ENCODE results near the gene CPA4. TPM values are rescaled to one million over a fixed set of nuclear protein-coding genes. Genes with fewer than 3 reads are reported as not detected.
A peak's percentile ranks its signal among the peaks of the same experiment; 100 is the strongest.

Gene CPA4
- total and polyA plus RNA-seq, 2 of the 13 experiments (the other 11 are each of a cell fraction or from before 2014, with no cell fraction given) = 0.20 to 0.22 TPM

GRCh38 chr7:130303982-130304381 is 11.0 kb downstream of the CPA4 start (continued):
- TF ChIP-seq KDM1A (CRISPR knock-in tag; IDR thresholded peaks at IDR 0.05) = peak; percentile 59; the same call in 1 of the 2 replicates
- 0 out of 2 replicates have a peak, but pooled peaks have one; percentile 31 for TF ChIP-seq SMAD3 (CRISPR knock-in tag; IDR thresholded peaks at IDR 0.05)
- peak; percentile 68 for TF ChIP-seq CEBPB (IDR thresholded peaks at IDR 0.05; ENCODE audit: borderline replicate concordance, low read depth, low read length)
- no peak for TF ChIP-seq ZNF720 (CRISPR knock-in tag; IDR thresholded peaks at IDR 0.05)

GRCh38 chr7:130304878-130305277 is 11.9 kb downstream of the CPA4 start:
- BruUV-seq (replicated peaks) = no TSS peak
- TF ChIP-seq FOXA3 (CRISPR knock-in tag; IDR thresholded peaks at IDR 0.05) (no peak), CC2D1A (CRISPR knock-in tag; IDR thresholded peaks at IDR 0.05) (no peak)
- ATAC-seq = no peak
- DNase-seq (ENCODE audit: low spot score) = no peak
- Histone ChIP-seq H3K4me1 (ENCODE audit: insufficient read depth, low read length) (peaks cover 7% of the 10 kb centered on the region), H3K27ac (ENCODE audit: extremely low read length, insufficient read depth, low read length) (no peak overlapping the region), H3K4me3 (replicated peaks in 1 of 3; ENCODE audit: insufficient read depth in 1 of 3, low read depth in 2 of 3, low read length in 3 of 3) (no peak overlapping the region), H3K9me3 (ENCODE audit: low read length) (no peaks in the 10 kb centered on the region), H3K79me2 (ENCODE audit: insufficient read depth, low read length) (no peaks in the 10 kb centered on the region), H3K36me3 (replicated peaks in 1 of 2; ENCODE audit: control insufficient read depth in 1 of 2, insufficient read depth in 2 of 2, low read length in 2 of 2) (no peaks in the 10 kb centered on the region), H3K9ac (ENCODE audit: insufficient read depth, low read depth, low read length) (no peak overlapping the region), H4K20me1 (ENCODE audit: insufficient read depth, low read length) (no peaks in the 10 kb centered on the region), H3K27me3 (ENCODE audit: control insufficient read depth in 1 of 2, insufficient read depth in 2 of 2, low read length in 2 of 2) (peaks cover 1 to 17% of the 10 kb centered on the region in 2 experiments; a peak in 3 of 5 replicates), H3K4me2 (ENCODE audit: low read depth, low read length) (no peak overlapping the region), H2AFZ (ENCODE audit: low read length) (no peak overlapping the region)
- FAIRE-seq = no peak
- intact Hi-C loops (cut with micrococcal nuclease; ENCODE audit: unreplicated experiment) (no loop called here), in situ Hi-C loops (cut with HindIII; ENCODE audit: extremely low pct_ligation_motif_present, low pct_unique_long_range_greater_than_20kb) (no loop called here)
- CTCF ChIA-PET (ENCODE audit: low intra/inter-chr PET ratio, low total read pairs) = no interaction called here
- POLR2A ChIA-PET = no interaction called here
- WGBS (ENCODE audit: low lambda C conversion rate) = 76% methylated on average over 3 of the region's 3 CpGs

DNA sequence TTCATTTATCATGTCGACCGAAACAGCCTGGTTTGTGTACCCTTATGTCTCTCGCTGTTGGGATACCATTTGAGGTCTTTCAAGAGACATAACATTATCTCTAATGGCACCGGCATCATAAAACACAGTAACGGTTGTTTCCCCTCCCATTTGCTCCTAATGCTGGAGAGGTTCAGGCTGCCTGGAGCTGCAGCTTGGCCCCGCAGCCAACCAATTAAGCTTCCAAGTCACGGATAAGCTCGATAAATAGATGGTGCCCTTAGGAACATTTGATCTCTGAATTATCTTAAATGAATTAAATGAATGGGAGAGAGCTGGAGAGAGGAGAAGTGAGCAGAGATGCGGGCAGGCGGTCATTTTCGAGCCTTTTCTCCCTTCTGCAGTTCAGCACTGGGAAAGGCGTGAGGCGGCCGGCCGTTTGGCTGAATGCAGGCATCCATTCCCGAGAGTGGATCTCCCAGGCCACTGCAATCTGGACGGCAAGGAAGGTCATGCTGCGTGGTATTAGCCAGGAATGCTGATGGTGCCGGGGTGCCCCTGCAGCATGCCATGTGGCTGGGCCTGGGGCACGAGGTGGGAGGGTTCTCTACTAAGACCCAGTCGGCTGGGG is 12.6 kb downstream of the CPA4 start:
- intact Hi-C loops (cut with micrococcal nuclease; ENCODE audit: unreplicated experiment) = no loop called here
- CTCF ChIA-PET (ENCODE audit: low intra/inter-chr PET ratio, low total read pairs) = no interaction called here
- no peak for TF ChIP-seq HIC2 (CRISPR knock-in tag; IDR thresholded peaks at IDR 0.05; ENCODE audit: low read depth)
- TF ChIP-seq PCBP1 (IDR thresholded peaks at IDR 0.05; ENCODE audit: borderline replicate concordance, low read depth, low read length) = no peak
- no peak for TF ChIP-seq TCF7 (IDR thresholded peaks at IDR 0.05; ENCODE audit: low read depth)
- no peak for TF ChIP-seq RBAK (CRISPR knock-in tag; IDR thresholded peaks at IDR 0.05)
- no peak for TF ChIP-seq ZNF564 (CRISPR knock-in tag; IDR thresholded peaks at IDR 0.05)
- no peak for TF ChIP-seq NR2F2 (IDR thresholded peaks at IDR 0.05; ENCODE audit: borderline replicate concordance, low read depth)
- no peak for TF ChIP-seq E2F2 (CRISPR knock-in tag; IDR thresholded peaks at IDR 0.05; ENCODE audit: borderline replicate concordance)
- no peak for TF ChIP-seq ZNF670 (CRISPR knock-in tag; IDR thresholded peaks at IDR 0.05; ENCODE audit: borderline replicate concordance)
- TF ChIP-seq ZNF136 (CRISPR knock-in tag; IDR thresholded peaks at IDR 0.05; ENCODE audit: low read depth) = no peak
- TF ChIP-seq NCOA2 (CRISPR knock-in tag; IDR thresholded peaks at IDR 0.05) = no peak

More for the DNA sequence above, 12.6 kb downstream of the CPA4 start:
- H3K27ac ChIP-seq (ENCODE audit: extremely low read length, insufficient read depth, low read length) = no peak overlapping the region
- H2AFZ ChIP-seq (ENCODE audit: low read length) = no peak overlapping the region
- WGBS (ENCODE audit: low lambda C conversion rate) = 74% methylated on average over 16 of the region's 21 CpGs
- in situ Hi-C loops (cut with HindIII; ENCODE audit: extremely low pct_ligation_motif_present, low pct_unique_long_range_greater_than_20kb) = no loop called here
- no peaks in the 10 kb centered on the region for H4K20me1 ChIP-seq (ENCODE audit: insufficient read depth, low read length)
- ATAC-seq (no peak), DNase-seq (ENCODE audit: low spot score) (no peak), FAIRE-seq (no peak)
- no peak overlapping the region for H3K9ac ChIP-seq (ENCODE audit: insufficient read depth, low read depth, low read length)
- no peak overlapping the region for H3K4me3 ChIP-seq (replicated peaks in 1 of 3; ENCODE audit: insufficient read depth in 1 of 3, low read depth in 2 of 3, low read length in 3 of 3)
- no peaks in the 10 kb centered on the region for H3K36me3 ChIP-seq (replicated peaks in 1 of 2; ENCODE audit: control insufficient read depth in 1 of 2, insufficient read depth in 2 of 2, low read length in 2 of 2)
- no peaks in the 10 kb centered on the region for H3K9me3 ChIP-seq (ENCODE audit: low read length)
- H3K4me1 ChIP-seq (ENCODE audit: insufficient read depth, low read length) = peaks cover 7% of the 10 kb centered on the region
- POLR2A ChIA-PET = no interaction called here
- peaks cover 1 to 17% of the 10 kb centered on the region in 2 experiments; a peak in 4 of 5 replicates for H3K27me3 ChIP-seq (ENCODE audit: control insufficient read depth in 1 of 2, insufficient read depth in 2 of 2, low read length in 2 of 2)
- no TSS peak for BruUV-seq (replicated peaks)
- no peak overlapping the region for H3K4me2 ChIP-seq (ENCODE audit: low read depth, low read length)
- H3K79me2 ChIP-seq (ENCODE audit: insufficient read depth, low read length) = no peaks in the 10 kb centered on the region
